DMS53 treated with DMSO at 0.1 percent for 48 hours (cell line): ENCODE data around the gene MT1M.
"Not testable (repeated sequence)": the region's sequence is repeated elsewhere in the genome, so short reads cannot be mapped to it uniquely, and the experiment has no call there.

Source experiments
- DNase-seq: peaks from one replicate; lab custom pipeline; 2025; ENCODE audit not compliant: unreplicated experiment; lab: John Stamatoyannopoulos, UW

MT1M gene

DNA sequence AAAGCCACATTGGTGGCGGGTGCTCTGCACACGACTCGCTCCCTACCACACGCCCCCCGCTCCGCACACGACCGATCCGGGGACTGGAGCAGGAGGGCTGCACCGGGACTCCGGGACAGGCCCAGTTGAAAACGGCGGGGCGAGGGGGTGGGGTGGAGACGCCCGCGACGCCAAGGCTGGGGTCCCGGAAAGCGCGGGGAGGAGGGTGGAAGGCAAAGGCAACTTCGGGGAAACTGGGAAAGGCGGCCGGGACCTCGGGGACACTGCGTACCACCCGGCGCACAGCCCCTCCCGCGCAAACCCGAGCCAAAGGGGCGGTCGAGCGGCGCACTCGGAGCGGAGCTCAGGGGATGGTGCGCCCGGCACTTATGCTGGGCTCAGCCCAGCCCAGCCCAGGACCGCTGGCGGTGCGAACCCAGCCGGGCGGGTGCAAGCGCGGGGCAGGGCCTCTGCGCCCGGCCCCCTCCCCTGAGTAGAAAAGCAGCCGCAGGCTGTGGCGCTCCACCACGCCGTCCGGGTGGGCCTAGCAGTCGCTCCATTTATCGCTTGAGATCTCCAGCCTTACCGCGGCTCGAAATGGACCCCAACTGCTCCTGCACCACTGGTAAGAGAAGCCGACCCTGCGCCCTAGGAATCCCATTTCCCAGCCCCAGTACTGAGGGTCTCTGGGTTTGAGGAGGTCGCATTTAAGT is at the start of gene MT1M:
Gene MT1M (plus strand): TSS at position 504 of the 692 bp plus-strand sequence. CDS start 73 bp downstream, at position 577.
- DNase-seq = peak; percentile 16

DNA sequence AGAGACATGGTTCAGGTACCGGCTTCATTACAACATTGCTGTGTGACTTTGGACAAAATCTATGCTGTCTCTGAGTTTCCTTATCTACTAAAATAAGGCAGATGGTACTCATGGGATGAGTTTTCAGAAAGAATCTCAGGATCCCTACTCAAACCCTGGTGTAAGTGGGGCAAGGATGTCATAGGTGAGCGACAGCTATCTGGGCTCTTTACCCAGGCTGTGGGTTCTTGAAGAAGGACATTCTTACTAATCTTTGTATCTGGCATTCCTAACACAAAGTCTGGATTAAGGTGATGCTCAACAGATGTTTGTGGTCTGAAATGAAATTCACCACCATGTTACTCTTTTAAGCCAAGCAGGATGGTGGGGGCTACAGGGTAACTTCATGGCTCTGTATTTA is 49.5 kb upstream of the MT1M start:
- not testable (repeated sequence) for DNase-seq

DNA sequence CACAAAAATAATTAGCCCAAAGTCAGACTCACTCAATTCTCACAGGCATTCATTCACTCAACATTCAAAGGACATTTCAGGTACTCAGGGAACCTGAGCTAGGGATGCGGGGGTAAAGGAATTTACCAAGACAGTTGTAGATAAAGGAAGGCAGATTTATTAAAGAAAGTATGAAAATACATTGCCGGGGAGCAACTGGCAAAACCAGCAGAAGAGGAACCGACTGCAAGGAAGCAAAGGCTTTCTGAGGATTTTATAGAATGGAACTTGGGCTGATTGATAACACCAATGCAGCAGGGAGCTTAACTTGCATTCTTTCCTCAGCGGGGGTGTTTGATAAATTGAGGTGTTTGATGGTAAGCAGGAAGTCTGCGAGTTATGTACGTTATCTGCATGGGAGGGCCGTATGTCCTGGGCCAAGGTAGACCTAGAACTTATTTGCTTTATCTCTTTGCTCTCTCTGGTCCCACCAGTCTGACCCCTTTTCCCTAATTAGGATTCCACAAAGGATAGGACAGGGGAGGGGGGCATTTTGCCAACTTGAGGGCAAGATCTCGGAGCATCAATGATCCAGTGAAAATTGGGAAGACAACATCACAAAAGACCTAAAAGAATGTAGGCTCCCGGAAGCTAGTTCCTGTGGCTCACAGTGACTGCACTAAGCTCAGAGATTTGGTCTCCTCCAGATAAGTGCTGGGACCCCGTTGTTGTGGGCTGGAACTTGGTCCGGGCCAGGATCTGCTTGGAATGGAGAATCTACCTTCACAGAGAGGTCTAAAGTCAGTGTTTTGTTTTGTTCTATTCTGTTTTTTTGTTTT is 48.9 kb upstream of the MT1M start:
- no peak for DNase-seq

DNA sequence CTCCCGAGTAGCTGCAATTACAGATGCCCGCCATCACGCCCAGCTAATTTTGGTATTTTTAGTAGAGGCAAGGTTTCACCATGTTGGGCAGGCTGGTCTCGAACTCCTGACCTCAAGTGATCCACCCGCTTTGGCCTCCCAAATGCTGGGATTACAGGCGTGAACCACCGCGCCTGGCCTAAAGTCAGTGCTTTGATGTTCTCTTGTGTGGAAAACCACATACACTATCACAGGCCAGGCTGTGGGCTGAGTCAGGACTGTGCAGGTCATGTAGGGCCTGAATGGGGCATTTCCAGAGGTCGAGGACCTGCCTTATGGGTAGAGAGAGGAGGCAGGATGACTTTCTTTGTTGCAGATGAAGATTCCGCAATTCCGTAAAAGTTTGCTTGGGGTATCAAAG is 48.2 kb upstream of the MT1M start:
- no peak for DNase-seq

DNA sequence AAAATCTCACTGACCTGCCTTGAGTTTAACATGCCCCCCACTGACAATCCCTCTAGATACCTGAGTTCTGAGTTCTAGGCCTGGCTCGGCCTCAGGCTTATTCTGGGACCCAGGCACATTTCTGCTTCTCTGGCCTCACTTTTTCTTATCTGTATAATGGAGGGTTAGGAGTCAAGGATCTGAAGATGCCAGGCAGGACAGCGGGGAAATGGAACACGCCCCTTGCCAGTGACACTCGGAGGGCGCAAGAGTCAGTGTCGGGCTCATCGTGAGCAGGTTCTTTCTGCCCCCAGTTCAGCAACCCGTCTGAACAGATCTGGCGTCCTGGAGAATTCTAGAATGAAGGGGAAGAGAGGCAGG is 43.7 kb upstream of the MT1M start:
- peak; percentile 5 for DNase-seq

DNA sequence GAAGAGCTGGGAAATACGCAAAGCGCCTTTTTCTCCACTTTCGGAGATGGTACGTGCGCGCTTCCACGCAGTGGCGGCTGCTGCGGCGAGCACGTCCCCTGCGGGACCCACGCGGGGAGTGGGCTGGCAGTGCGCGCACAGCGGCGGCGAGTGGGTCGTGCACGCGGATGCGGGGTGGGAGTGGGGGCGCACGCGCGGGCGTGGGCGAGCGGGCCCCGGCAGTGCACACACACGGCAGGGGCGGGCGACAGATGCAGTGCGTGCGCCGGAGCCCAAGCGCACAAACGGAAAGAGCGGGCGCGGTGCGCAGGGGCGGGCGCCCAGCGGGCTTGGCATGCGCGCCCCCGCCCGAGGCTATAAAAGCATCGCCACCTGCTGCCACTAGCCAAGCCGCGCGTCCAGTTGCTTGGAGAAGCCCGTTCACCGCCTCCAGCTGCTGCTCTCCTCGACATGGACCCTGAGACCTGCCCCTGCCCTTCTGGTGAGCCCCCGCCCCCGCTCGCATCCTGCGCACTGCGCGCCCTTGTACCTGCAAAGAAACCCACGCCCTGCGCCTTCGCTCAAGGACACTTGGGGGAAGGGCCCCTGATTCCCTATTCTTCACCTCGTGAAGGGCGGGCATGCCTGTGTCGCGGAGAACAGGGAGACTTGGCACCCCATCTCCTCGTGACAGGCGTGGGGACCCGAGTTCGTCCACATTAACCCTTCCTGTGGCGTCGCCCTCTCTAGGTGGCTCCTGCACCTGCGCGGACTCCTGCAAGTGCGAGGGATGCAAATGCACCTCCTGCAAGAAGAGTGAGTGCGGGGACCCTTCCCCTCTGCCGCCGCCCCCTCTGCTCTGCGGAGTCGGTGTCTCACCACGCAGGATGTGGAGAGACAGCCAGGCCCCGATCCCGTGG is 43.1 kb upstream of the MT1M start, which contains the start of gene MT3:
Gene MT3 (plus strand): TSS at position 388 of the 899 bp plus-strand sequence. CDS start 63 bp downstream, at position 451.
- peak; percentile 15 for DNase-seq

DNA sequence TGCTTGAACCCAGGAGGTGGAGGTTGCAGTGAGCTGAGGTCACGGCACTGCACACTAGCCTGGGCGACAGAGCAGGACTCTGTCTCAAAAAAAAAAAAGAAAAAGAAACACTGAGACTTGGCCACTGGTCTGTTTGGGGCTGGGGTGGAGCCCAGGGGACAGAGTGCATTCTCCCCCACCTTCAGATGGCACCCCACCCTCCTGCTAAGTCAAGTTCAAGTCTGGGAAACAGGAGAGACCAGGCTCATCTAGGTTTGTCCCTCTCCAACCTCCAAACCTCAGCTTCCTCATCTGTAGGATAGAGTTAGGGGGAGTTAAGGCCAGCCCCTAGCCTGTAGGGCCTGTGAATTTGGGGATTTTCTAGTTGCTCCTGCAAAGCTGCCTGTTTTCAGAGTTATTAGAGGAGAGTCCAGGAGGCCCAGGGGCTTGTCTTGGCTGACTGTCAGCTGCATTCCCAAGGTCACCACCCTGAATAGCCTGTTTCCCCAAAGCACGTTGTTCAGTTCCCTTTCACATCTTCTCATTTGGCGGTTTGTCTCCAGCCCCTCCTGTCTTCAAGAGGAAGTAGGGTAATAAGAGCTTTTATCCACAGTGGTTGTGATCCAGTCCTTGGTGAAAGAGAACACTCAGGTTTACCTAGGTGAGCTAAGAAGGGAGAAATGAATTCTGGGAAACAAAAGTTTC is 40.9 kb upstream of the MT1M start:
- no peak for DNase-seq

DNA sequence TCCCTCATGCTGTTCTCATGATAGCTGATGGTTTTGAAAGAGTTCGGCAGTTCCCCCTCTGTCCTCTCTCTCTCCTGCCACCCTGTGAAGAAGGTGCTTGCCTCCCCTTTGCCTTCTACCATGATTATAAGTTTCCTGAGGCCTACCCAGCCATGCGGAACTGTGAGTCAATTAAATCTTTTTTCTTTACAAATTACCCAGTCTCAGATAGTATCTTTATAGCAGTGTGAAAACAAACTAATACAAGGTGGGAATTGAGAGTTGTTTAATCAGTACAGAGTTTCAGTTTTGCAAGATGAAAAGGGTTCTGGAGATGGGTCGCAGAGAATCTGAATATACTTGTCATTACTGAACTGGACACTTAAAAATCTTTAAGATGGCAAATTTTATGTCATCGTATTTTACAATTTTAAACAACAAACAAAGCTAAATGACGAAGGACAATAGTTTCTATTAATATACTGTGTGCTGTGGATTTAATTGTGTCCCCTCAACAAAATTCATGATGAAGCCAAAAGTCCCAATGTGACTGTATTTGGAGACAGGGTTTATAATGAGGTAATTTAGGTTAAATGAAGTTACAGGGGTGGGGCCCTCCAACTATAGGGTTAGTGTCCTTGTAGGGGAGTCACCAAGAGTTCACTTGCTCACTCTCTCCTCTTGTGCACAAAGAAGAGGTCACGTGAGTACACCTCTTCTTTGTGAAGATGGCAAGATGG is 38.7 kb upstream of the MT1M start:
- DNase-seq = no peak

DNA sequence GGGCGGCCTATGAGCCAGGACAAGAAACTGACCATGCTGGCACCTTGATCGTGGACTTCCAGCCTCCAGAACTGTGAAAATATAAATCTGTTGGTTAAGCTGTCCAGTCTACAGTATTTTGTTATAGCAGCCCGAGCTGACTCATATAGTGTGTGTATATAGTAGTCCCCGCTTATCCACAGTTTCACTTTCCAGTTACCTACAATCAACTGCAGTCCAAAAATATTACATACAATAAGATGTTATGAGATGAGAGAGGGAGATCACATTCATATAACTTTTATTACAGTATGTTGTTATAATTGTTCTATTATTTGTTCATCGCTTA is 38.2 kb upstream of the MT1M start:
- no peak for DNase-seq

DNA sequence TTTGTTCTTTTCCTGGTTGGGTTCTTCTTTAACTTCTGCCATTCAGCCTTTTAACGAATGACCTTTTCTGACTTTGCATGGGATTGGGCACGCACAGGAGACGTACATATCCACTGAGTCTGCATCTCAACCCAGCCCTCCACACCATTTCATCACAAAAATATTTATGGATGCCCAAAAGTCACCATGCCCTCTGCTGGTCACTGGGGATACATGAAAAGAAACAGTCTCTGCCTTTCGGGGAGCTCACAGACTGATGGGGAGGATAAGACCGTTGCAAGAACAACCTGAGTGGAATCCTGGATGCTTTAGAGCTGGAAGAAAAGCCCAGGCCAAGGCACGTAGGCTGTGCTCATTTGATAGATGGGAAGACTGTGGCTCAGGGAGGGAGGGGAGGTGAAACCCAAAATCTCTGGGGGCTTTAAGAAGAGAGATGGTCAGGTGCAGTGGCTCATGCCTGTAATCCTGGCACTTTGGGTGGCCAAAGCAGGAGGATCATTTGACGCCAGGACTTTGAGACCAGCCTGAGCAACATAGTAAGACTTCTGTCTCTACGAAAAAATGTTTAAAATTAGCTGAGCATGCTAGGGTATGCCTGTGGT is 32.0 kb upstream of the MT1M start:
- peak; percentile 12 for DNase-seq

DNA sequence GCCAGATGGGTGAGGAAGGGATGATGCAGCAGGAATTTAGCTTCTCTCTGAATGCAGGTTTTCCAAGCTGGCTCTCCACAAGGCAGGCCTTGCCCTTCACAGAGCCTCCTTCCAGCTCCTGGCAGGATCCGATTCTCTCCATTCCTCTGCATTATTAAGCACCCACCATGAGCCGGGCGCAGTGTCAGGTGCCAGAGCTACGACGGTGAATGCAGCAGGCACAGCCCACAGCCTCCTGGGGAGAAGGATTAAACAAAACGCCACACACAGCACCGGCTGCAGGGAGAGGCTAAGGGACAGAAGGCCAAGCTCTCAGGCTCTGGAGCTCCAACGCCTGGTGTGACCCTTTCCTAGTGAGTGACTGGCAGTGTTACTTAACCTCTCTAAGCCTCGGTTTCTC is 31.1 kb upstream of the MT1M start:
- DNase-seq = no peak

DNA sequence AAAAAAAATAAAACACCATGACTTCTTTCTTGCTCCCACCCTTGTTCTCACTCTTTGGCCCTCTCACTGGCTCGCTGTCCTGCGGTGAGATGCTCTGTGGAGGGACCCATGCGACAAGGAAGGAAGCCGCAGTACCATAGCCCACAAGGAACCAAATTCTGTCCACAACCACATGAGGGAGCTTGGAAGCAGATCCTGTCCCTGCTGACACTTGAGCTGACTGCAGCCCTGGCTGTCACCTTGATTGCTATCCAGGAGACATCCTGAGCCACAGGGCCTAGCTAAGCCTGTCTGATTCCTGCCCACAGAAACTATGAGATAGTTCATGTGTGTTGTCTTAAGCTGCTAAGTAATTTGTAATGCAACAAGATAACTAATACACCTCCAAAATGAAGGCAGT is 28.9 kb upstream of the MT1M start:
- peak; percentile 57 for DNase-seq

DNA sequence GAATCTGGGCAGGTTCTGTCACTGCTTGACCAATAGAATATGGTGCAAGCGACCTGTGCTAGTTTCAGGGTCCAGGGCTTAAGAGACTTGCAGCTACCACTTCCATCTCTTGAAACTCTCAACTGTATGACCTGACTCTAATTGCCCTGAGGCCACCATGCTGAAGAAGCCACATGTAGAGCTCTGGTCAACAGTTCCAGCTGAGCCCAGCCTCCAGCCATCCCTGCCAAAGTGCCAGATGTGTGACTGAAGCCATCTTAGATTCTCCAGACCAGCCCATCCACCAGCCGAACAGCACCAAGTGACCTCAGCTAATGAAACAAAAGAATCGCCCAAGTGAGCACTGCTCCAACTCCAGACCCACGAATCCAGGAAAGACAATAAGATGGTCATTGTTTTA is 27.5 kb upstream of the MT1M start:
- DNase-seq = no peak

DNA sequence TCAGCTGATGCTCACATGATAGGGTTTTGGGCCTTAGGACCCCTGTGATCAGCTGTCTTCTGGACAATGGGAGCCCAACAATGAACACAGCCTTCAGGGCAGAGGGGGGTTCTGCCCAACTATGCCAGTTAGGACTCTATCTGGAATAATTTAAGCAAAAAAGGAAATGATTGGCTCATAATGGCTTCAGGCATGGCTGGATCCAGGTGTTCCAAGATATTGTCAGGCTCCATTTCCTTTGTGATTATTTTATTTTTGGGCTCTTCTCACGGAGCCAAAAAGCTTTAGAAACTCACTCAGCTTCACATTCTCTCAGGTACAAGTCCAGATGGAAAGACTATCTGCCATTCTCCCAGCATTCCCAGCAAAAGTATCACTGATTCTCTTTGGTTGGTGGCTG is 27.0 kb upstream of the MT1M start:
- DNase-seq = no peak

DNA sequence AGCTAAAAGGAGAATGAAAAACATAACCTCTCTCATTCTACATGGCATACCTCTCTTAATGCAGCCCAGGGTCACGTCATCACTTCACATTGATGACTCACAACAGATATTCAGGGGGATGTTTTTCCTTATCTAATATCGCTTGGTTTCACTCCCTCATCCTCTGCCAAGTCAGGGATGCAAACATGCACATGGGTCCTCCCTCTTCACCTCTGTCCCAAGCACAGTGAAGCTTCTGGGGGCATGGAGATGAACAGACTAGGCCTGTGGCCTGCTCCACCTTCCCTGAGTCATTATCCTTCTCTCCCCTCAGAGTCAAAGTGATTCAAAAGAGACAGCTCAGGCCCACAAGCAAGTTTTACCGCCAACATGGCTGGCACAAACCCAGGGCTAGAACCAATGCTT is 26.4 kb upstream of the MT1M start:
- DNase-seq = no peak

DNA sequence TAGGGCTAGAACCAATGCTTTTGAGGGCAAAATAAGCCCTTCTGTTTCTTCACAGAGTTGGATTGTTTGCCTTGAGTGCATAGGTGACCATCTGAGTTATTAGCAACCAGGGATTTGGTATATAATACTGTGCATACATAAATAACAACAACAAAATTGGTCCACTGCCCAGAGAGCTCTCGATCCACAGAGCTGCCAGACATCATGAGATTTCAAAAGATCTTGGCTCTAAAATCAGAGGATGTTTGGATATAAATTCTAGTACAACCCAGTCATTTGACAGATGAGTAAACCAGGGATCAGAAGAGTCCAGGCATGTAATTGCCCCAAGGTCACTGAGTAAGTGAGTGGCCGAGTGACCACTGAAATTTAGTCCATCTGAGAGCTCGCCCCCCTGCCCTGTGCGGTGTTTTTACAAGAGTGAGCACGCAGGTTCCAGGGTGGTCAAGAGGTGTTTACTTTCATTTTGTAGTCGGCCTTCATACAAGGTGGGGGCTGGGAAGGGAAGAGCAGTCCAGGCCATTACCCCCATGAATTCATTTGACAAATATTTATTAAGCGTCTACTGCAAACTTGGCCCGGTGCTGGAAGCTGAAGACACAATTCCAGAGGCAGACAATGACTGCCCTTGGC is 25.9 kb upstream of the MT1M start:
- DNase-seq = no peak

DNA sequence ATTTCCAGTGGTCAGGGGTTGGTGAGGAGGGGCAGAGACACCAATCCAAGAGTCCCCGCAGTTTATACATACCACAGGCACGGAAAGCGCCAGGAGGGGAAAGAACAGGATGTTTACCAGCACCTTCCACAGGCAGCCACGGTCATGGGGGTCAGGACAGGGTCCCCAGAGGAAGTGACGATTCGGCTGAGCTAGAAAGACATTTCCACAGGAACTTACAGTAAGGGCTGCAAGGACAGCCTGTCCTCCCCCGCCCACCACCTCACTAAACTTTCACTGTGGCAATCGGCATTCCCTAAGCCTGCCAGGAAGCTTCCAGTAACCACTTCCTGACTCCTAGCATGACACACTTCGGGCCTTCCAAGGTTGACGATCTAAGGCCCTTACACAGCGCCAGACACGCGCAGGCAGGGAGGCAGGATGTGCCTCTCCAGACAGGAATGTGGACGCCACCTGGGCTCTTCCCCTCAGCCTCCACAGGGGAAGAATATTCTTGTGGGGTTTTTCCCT is 25.3 kb upstream of the MT1M start:
- DNase-seq = no peak

DNA sequence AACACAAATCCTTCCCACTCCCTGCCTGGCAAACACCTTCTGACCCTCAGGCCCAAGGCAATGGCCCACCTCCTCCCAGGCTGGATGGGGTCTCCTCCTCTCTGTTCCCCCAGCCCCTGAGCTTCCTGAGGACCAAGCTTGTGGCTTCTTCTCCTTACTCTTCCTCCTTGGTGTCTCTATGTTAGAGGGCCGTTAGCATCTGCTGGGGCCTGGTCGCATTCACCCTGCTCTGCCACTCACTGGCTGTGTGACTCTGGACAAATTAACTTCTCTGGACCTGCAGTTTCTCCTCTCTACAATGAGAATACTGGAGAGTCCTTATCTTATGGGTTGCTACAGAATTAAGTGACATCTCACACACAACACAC is 24.8 kb upstream of the MT1M start:
- DNase-seq = no peak
